HCT116 (cell line): ENCODE measurements around the gene SOX15.

ENCODE experiments used
- EZH2 ChIP-seq: fragments of 200-600 bp; sonication (generic); IDR thresholded peaks from 2 replicates; pipeline ENCODE4 v1.6.1; 2017; ENCODE audit warnings: antibody characterized with exemption, mixed run types
- POLR2A ChIP-seq: IDR thresholded peaks from 2 replicates; pipeline ENCODE4 v1.7.0; 2011; ENCODE audit warnings: borderline replicate concordance; ENCODE audit not compliant: insufficient read depth, insufficient read length; ENCODE audit errors: extremely low read depth
- POLR2AphosphoS5 ChIP-seq: IDR thresholded peaks from 2 replicates; pipeline ENCODE4 v1.6.1; 2011; ENCODE audit warnings: mild to moderate bottlenecking, low read depth, low read length, moderate library complexity
- SP1 ChIP-seq: IDR thresholded peaks from 2 replicates; pipeline ENCODE4 v1.6.1; 2012; ENCODE audit warnings: low read depth
- TF ChIP-seq, protein P1 (sequence below): IDR thresholded peaks from 2 replicates; pipeline ENCODE4 v1.6.1; 2012
- TF ChIP-seq, protein P2 (sequence below), 3 experiments: fragments of 200-600 bp in 1 of 3; sonication (generic) in 1 of 3; IDR thresholded peaks in 2 of 3; conservative IDR thresholded peaks in 1 of 3; 2 replicates each; pipeline ENCODE4 v1.5.1; 2012 to 2017; ENCODE audit warnings: low read depth in 2 of 3, low read length in 2 of 3, antibody characterized with exemption in 1 of 3, borderline replicate concordance in 1 of 3, control low read depth in 1 of 3, mild to moderate bottlenecking in 1 of 3, mixed read lengths in 1 of 3, mixed run types in 1 of 3, moderate library complexity in 1 of 3; ENCODE audit not compliant: insufficient read depth in 1 of 3
- TF ChIP-seq, protein P3 (sequence below): IDR thresholded peaks from 2 replicates; pipeline ENCODE4 v1.6.1; 2011; ENCODE audit warnings: mild to moderate bottlenecking, low read length, moderate library complexity; ENCODE audit not compliant: insufficient replicate concordance; ENCODE audit errors: extremely low read depth

DNA sequence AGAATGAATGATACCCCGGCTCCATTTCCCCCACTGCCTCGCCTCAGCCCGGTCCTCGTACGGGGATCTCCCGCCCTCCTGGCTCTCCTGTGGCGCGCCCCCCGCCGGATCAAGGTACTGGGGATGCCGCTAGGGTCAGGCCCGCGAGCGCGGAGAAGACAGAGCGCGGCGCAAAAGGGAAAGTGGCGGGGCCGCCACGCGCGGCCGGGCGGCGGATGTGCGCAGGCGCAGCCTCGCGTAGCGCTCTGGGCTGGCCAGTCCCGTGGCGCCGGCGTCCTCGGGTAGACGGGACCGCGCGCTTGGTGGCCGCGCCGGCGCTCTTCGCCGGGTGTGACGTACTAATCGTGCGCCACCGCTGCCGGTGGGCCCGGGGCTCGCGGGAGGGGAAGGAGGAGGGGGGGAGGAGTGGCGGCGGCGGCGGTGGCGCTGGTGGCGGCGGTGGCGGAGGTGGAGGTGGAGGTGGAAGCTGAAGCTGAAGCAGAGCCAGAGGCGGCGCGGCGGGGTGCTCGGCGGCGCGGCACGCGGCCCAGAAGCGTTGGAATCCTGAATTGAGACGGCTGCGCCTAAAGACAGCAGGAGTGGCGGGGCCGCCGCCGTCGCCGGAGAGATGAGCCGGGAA, 28.2 kb downstream of the SOX15 start, which contains the start of gene SENP3:
- TF ChIP-seq, protein P1, sequence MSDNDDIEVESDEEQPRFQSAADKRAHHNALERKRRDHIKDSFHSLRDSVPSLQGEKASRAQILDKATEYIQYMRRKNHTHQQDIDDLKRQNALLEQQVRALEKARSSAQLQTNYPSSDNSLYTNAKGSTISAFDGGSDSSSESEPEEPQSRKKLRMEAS, result peak; percentile 60
- TF ChIP-seq POLR2A (no peak), POLR2AphosphoS5 (peak; percentile 65), EZH2 (no peak), SP1 (no peak)
- TF ChIP-seq, protein P2, sequence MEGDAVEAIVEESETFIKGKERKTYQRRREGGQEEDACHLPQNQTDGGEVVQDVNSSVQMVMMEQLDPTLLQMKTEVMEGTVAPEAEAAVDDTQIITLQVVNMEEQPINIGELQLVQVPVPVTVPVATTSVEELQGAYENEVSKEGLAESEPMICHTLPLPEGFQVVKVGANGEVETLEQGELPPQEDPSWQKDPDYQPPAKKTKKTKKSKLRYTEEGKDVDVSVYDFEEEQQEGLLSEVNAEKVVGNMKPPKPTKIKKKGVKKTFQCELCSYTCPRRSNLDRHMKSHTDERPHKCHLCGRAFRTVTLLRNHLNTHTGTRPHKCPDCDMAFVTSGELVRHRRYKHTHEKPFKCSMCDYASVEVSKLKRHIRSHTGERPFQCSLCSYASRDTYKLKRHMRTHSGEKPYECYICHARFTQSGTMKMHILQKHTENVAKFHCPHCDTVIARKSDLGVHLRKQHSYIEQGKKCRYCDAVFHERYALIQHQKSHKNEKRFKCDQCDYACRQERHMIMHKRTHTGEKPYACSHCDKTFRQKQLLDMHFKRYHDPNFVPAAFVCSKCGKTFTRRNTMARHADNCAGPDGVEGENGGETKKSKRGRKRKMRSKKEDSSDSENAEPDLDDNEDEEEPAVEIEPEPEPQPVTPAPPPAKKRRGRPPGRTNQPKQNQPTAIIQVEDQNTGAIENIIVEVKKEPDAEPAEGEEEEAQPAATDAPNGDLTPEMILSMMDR (IDR thresholded peaks at IDR 0.05 in 2 of 3, conservative IDR thresholded peaks at IDR 0.05 in 1 of 3; ENCODE audit: borderline replicate concordance in 1 of 3, insufficient read depth in 1 of 3, low read depth in 2 of 3, low read length in 2 of 3), result no peak
- TF ChIP-seq, protein P3, sequence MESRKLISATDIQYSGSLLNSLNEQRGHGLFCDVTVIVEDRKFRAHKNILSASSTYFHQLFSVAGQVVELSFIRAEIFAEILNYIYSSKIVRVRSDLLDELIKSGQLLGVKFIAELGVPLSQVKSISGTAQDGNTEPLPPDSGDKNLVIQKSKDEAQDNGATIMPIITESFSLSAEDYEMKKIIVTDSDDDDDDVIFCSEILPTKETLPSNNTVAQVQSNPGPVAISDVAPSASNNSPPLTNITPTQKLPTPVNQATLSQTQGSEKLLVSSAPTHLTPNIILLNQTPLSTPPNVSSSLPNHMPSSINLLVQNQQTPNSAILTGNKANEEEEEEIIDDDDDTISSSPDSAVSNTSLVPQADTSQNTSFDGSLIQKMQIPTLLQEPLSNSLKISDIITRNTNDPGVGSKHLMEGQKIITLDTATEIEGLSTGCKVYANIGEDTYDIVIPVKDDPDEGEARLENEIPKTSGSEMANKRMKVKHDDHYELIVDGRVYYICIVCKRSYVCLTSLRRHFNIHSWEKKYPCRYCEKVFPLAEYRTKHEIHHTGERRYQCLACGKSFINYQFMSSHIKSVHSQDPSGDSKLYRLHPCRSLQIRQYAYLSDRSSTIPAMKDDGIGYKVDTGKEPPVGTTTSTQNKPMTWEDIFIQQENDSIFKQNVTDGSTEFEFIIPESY, result no peak
